Measurements from ENCODE around the gene TEAD3.
"Not testable (repeated sequence)": the region's sequence is repeated elsewhere in the genome, so short reads cannot be mapped to it uniquely, and the experiment has no call there.

The TEAD3 gene

GRCh38 chr6:35451354-35452182 is 45.3 kb downstream of the TEAD3 start:
- DNase-seq (ENCODE audit: low read depth): no peak

DNA sequence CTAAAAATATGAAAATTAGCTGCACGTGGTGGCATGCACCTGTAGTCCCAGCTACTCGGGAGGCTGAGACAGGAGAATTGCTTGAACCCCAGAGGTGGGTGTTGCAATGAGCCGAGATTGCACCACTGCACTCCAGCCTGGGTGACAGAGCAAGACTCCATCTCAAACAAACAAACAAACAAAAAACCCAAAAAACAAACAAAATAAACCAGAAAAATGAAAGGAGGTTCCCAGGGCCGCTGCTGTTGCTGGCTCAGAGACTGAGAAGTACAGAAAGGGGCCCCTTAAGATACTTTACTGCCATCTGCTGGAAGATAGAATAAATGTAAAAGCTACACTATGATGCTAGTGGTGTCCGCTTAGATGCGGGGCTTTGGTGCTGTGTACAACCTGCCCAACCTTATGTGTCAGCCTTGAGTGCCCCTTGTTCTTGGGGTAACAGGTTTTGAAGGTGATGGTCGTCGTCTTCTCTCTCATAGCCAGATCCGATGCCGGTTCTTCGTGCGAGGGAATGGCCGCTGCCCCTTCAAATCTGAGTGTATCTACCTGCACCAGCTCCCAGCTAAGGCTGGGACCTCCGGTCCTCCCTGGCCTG is 47.5 kb downstream of the TEAD3 start:
- no peak for DNase-seq (ENCODE audit: low read depth)

DNA sequence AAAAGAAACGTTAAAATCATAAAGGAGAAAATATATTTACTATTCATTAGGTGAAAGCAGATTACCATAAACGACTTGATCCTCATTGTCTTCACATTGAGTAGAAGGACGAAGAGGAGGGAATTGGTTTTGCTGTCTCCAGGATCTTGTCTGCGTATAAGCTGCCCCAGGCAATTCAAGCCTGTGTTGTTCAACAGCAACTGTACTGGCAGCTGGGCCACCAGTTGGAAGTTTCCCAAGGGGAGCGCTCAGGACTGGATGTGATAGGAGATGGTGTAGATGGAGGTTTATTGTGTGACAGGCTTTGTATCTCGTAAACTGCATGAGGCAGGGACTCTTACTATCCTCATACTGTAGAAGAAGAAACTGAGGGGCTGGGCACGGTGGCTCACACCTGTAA is 48.7 kb downstream of the TEAD3 start:
- DNase-seq (ENCODE audit: low read depth): no peak

- DNase-seq (ENCODE audit: low read depth): no peak
Observed at GRCh38 chr6:35445691-35446090, 51.2 kb downstream of the TEAD3 start.

DNA sequence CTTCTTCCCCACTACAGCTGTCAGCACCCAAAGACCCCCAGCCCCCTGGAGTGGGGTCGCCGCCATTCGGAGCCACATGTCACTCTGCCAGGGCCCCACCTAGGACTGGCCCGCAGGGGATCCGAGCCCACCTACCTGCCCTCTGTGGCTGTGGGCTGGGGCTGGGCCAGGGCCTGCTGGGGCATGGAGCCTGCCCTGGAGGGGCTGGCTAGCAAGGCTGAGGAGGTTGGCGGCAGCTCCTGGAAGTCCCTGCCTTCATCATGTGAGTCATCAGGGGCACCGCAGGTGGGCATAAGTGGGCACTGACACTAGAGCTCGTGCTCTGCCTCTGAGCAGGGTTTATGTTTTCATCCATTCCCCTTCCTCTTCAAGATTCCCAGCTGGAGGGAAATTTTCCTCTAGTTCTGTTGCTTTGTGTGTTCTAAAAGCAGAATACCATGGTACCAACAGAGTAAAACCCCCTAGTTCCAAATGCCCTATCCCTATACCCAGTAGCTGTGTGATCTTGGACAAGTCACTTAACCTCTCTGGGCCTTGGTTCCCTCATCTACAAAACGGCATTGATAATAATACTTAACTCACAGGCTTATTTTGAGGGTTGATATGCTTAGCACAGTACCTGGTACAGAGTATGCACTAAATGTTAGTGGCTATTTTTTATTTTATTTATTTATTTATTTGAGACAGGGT is 53.4 kb downstream of the TEAD3 start:
- no peak for DNase-seq (ENCODE audit: low read depth)

- DNase-seq (ENCODE audit: low read depth): no peak
Observed at GRCh38 chr6:35442693-35443092, 54.2 kb downstream of the TEAD3 start.

GRCh38 chr6:35441642-35442041 is 55.2 kb downstream of the TEAD3 start:
- DNase-seq (ENCODE audit: low read depth): no peak

GRCh38 chr6:35441205-35441604 is 55.7 kb downstream of the TEAD3 start:
- no peak for DNase-seq (ENCODE audit: low read depth)

- no peak for DNase-seq (ENCODE audit: low read depth)
Observed at GRCh38 chr6:35439308-35439707, 57.6 kb downstream of the TEAD3 start.

DNA sequence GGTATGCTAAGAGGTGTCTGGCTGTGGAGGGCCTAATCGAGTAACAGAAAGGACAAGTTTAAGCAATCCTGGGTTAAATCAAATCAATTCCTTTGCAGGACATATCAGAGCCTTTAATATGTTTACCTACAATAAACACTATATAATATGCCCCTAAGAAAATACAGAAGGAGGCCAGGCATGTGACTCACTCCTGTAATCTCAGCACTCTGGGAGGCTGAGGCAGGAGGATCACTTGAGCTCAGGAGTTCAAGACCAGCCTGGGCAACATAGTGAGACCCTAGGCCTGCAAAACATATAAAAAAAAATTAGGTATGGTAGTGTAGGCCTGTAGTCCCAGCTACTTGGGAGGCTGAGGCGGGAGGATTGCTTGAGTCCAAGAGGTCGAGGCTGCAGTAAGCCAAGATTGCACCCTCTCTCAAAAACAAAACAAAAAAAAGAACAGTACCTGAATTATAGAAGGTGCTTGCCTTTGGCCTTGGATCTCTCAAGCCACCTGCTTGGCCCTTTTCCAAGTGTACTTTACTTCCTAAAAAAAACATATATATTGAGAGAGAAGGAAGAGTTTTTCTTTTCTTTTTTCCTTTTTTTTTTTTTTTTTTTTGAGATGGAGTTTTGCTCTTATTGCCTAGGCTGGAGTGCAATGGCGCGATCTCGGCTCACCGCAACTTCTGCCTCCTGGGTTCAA is 58.4 kb downstream of the TEAD3 start:
- DNase-seq (ENCODE audit: low read depth): not testable (repeated sequence)

- DNase-seq (ENCODE audit: low read depth): no peak
Observed at GRCh38 chr6:35436071-35436857, 60.6 kb downstream of the TEAD3 start.

DNA sequence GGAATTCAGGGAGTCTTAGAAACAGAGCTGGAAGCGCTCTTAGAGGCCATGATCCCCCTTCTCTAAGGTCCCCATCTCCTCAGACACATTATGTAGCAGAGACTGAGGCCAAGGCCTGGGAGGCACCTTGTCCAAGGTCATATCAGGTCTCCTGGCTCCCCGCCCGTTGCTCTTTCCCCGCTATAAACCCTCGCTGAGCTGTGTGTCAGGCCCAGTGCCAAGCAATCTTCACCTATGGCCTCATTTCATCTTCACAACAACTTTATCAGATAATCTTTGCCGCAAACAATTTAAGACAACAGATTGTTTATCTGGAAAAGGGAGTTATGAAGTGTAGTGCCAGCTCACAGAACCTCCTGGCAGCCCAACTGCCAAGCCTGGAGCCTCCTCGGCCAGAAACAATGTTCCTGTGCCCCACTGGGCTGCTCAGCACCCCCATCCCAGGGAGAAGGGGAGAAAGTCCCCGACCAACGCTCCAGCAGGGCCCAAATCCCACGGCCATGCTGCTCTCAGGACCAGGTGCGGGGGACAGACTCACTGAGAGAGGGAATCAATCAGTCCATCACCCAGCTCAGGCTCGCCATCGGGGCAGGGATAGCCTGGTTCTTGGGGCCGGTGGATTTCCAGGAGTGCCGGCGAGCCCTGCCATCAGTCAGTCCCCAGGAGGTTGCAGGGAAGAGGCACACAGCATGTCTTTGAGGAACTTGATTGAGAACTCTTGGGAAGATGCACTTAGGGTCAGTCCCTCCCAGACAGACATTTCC is 61.6 kb downstream of the TEAD3 start:
- DNase-seq (ENCODE audit: low read depth): no peak

GRCh38 chr6:35432702-35433101 is 64.2 kb downstream of the TEAD3 start:
- not testable (repeated sequence) for DNase-seq (ENCODE audit: low read depth)

GRCh38 chr6:35432291-35432690 is 64.6 kb downstream of the TEAD3 start:
- DNase-seq (ENCODE audit: low read depth): no peak

DNA sequence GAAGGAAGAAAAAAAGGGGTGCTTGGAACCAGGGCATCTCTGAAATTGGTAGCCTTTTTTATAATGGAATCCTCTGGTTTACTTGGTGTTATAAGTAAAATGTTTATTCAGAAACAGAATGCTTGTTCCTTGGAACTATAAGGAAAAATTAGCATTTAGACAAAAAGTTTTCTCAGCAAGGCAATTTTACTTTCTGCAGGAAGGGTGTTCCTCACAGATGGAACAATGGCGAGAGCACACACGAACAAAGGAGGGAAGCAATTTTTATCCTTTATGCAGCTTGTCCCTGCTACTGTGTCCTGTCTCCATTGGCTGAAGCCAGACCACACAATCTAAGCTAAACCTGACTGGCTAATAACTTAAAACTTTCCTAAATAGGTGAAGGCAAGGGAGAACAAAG is 67.4 kb downstream of the TEAD3 start:
- DNase-seq (ENCODE audit: low read depth): no peak

GRCh38 chr6:35428421-35429149 is 68.3 kb downstream of the TEAD3 start:
- no peak for DNase-seq (ENCODE audit: low read depth)

DNA sequence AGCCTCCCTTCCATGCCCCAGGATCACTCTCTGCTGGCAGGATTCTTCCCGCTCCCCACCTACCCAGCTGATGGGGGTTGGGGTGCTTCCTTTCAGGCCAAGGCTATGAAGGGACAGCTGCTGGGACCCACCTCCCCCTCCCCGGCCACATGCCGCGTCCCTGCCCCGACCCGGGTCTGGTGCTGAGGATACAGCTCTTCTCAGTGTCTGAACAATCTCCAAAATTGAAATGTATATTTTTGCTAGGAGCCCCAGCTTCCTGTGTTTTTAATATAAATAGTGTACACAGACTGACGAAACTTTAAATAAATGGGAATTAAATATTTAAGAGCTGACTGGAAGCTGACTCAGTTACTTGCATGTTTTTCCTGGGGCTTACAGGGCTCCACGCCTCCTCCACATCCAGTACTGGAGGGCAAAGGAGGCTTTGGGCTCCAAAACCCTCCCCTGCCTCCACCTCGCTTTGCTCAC is 69.0 kb downstream of the TEAD3 start:
- no peak for DNase-seq (ENCODE audit: low read depth)

GRCh38 chr6:35427435-35427834 is 69.4 kb downstream of the TEAD3 start:
- no peak for DNase-seq (ENCODE audit: low read depth)

- DNase-seq (ENCODE audit: low read depth): no peak
Observed at GRCh38 chr6:35426074-35426473, 70.8 kb downstream of the TEAD3 start.

DNA sequence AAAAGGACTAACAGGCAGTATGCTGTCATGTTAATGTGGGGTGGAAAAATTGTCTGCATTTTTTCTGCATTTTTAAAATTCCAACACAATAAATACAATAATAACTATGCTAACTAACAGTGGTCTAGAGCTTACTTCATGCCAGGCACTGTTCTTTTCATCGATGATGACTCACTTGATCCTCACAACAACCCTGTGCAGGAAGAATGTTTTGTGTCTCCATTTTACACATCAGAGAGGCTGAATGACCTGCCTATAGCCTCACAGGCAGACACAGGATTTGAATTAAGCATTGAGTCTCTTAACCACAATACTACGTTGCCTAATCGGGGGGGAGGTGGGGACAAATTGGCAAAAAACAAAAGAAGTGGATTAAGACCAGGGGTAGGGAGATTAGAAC is 71.6 kb downstream of the TEAD3 start:
- no peak for DNase-seq (ENCODE audit: low read depth)
